ENCODE results near the gene EPHA5.

EPHA5 gene

DNA sequence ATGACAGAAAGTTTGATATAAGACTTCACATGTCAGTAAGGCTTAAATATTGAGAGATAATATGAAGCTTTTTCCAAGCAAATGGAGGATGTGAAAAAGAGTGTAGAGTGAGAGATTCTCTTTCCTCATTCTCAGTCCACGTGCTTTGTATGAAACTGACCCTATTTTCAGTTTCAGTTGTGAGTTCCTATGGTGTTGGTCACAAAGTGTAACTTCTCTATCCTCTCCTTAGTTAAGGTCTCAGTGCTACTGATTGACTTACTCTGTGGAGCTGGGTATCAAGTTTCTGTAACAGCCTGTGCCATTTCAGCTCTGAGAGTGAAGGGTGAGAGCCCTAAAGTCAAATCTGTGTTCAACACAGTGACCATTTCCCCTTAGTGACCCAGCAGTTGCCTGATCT is 277.2 kb downstream of the EPHA5 start:
- TF ChIP-seq POLR2A (IDR thresholded peaks at IDR 0.05; ENCODE audit: low read depth, low read length), result no peak
- no peak for TF ChIP-seq TAF1 (IDR thresholded peaks at IDR 0.05; ENCODE audit: borderline replicate concordance, low read depth, low read length)
- TF ChIP-seq POLR2AphosphoS5 (IDR thresholded peaks at IDR 0.05; ENCODE audit: low read depth, low read length), result no peak
- no peak for FAIRE-seq
- no peak for DNase-seq (ENCODE audit: insufficient read length)

DNA sequence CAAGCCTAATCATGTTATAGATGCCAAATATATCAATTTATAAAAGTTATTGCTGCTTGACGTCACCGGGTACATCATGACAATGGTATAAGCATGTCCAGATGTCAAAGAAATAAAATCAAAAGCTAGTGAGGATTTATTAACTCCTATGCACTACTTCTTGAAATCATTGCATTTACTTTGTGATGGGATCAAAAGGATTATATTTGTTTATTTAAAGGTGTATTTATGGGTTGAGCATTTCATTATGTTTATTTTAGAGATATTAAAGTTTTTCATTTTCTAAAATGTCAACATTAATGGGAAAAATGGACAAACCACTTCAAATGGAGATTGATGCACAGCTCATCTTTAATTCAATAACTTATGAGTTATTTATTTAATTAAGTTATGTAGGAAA is 277.8 kb downstream of the EPHA5 start:
- DNase-seq (ENCODE audit: insufficient read length) (no peak), FAIRE-seq (no peak)
- no peak for TF ChIP-seq POLR2AphosphoS5 (IDR thresholded peaks at IDR 0.05; ENCODE audit: low read depth, low read length)

DNA sequence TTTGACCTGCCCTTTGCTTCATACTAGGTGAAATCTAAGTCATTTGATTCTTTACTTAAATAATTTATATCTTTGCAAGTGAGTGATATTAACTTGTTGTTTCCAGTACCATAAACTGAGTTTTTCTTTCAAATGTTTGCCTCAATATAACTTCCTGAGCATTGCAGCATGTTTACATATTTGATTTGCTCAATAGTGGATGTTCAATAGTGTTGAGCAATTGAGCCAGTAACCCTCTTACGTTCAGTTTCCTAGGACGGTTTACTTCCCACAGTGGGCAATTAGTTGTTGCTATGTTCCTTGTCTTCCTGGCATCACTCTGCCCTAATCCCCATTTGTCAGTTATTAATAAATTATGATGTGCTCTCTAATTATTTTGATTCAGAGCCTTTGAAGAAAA is 278.5 kb downstream of the EPHA5 start:
- DNase-seq (ENCODE audit: insufficient read length) (no peak), FAIRE-seq (no peak)
- TF ChIP-seq POLR2AphosphoS5 (IDR thresholded peaks at IDR 0.05; ENCODE audit: low read depth, low read length), result no peak
- TF ChIP-seq TAF1 (IDR thresholded peaks at IDR 0.05; ENCODE audit: borderline replicate concordance, low read depth, low read length), result no peak
- TF ChIP-seq POLR2A (IDR thresholded peaks at IDR 0.05; ENCODE audit: low read depth, low read length), result no peak

DNA sequence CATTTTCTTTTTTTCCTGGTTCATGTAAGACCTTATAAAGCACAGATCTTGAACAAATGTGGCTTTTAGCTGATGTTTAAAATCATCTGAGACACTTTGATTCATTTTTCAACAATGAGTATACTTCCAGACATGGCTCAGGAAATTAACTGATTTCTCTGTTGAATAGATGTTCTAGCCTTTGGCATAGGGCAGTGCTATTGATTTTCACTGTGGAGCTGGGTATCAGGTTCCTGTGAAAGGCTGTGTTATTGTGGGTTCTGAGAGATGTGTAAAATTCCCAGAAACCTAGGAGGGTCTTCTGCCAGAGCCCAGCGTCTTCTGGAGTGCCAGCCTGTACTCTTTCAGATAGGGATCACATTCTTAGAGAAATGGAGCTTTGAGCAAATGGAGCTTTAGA is 278.9 kb downstream of the EPHA5 start:
- no peak for FAIRE-seq
- DNase-seq (ENCODE audit: insufficient read length), result no peak
- TF ChIP-seq TAF1 (IDR thresholded peaks at IDR 0.05; ENCODE audit: borderline replicate concordance, low read depth, low read length) (no peak), POLR2AphosphoS5 (IDR thresholded peaks at IDR 0.05; ENCODE audit: low read depth, low read length) (no peak), POLR2A (IDR thresholded peaks at IDR 0.05; ENCODE audit: low read depth, low read length) (no peak)

DNA sequence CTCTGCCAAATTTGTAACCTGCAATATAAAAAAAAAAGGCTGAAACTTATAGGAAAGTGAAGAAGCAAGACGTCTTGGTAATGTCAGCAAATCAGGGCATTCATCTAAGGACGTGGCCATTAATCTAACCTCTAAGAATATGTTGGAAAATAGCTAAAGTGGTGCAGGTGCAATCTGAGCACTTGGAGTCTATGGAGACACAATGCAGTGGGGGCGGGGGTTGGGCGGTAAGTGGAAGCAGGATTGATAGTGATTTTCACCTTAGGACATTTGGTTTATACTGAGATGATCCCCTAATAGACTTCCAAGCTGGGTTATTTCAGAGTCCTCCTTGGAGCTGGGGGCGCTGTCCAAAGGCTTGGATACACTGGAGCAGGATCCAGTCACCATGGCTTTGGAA is 283.4 kb downstream of the EPHA5 start:
- no peak for FAIRE-seq
- TF ChIP-seq TAF1 (IDR thresholded peaks at IDR 0.05; ENCODE audit: borderline replicate concordance, low read depth, low read length) (no peak), POLR2A (IDR thresholded peaks at IDR 0.05; ENCODE audit: low read depth, low read length) (no peak), POLR2AphosphoS5 (IDR thresholded peaks at IDR 0.05; ENCODE audit: low read depth, low read length) (no peak)
- no peak for DNase-seq (ENCODE audit: insufficient read length)

DNA sequence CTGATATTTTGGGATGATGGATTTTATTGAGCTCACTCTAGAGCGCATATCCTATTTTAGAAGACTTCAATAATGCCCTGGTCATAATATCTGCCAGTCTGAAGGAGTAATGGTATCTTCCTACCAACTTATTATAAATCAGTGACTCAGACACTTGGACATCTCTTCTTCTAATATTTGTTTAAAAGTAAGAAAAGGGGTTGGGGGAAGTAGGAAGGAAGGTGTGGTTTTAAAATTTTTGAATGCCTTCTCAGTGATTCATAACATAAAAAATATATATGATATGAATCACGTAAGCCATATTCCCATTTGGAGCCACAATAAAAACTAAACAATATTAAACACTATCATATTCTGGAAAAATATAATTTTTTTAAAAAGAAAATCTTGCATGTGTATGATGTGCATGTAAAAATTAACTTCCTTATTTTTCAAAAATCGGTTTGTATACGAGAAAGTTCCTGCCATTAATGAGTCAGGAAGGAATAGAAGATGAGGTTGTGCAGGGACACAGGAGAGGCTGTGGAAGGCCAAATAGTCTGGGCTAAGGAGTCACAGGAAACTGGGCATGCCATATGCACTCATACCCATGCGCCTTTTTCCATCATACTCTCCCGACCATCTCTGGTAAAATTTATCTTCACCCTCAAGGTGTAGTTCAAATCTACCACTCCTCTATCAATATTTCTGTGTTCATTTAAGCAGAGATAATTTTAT is 286.5 kb downstream of the EPHA5 start:
- no peak for DNase-seq (ENCODE audit: insufficient read length)
- FAIRE-seq, result no peak
- TF ChIP-seq POLR2A (IDR thresholded peaks at IDR 0.05; ENCODE audit: low read depth, low read length) (no peak), TAF1 (IDR thresholded peaks at IDR 0.05; ENCODE audit: borderline replicate concordance, low read depth, low read length) (no peak), POLR2AphosphoS5 (IDR thresholded peaks at IDR 0.05; ENCODE audit: low read depth, low read length) (no peak)

DNA sequence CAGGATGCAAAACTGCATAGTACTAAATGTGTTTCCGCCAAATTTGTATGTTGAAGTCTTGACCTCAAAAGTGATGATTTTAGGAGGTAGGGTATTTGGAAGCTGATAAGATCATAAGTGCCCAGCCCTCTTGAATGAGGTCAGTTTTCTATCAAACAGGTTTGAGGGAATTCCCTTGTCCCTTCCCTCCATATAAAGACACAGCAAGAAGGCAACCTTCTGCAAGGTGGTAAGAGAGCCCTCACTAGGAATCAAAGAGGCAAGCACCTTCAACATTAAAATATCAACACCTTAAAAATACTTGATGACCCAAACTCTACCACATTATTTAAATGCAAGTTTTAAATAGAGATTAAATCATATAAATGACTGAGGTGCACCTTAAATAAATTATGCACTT is 288.6 kb downstream of the EPHA5 start:
- TF ChIP-seq POLR2A (IDR thresholded peaks at IDR 0.05; ENCODE audit: low read depth, low read length) (no peak), TAF1 (IDR thresholded peaks at IDR 0.05; ENCODE audit: borderline replicate concordance, low read depth, low read length) (no peak), POLR2AphosphoS5 (IDR thresholded peaks at IDR 0.05; ENCODE audit: low read depth, low read length) (no peak)
- no peak for FAIRE-seq
- no peak for DNase-seq (ENCODE audit: insufficient read length)

DNA sequence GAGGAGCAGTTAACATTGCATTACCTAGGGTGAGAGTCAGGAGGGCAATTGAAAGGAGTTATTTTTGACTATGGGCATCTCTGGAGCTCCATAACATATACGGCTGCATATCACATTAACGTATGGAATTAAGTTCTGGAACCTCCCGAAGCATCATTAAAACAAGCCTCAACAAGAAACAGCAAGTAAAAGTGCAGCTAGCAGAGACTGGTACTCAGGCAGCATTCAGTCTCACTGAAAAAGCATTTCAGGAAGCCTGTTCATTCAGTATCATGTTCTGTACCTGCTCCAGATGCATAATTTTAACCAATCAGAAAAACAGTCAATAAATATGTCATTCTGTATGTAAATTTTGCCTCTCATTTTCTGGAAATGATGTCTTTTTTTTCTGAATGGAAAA is 299.6 kb downstream of the EPHA5 start:
- DNase-seq (ENCODE audit: insufficient read length), result no peak
- no peak for FAIRE-seq
- TF ChIP-seq POLR2A (IDR thresholded peaks at IDR 0.05; ENCODE audit: low read depth, low read length) (no peak), TAF1 (IDR thresholded peaks at IDR 0.05; ENCODE audit: borderline replicate concordance, low read depth, low read length) (no peak), POLR2AphosphoS5 (IDR thresholded peaks at IDR 0.05; ENCODE audit: low read depth, low read length) (no peak)

DNA sequence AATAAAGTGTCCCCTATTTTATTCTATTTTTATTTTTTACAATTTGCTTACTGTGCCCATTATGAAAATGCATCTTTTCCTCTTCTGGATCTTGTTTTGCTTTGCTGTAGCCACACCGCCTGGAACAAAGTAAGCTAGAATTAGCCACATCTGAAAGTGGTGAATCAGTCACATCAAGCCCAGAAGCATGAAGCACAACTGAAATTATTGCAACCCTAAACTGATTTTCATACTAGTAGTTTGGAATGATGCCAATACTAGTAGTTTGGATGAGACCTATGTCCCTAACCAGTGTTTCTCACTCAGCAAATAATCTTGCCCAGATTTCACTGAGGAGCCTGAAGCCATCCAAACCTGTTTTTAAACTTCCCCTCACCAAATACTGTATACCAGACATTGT is 303.0 kb downstream of the EPHA5 start:
- TF ChIP-seq POLR2AphosphoS5 (IDR thresholded peaks at IDR 0.05; ENCODE audit: low read depth, low read length) (no peak), POLR2A (IDR thresholded peaks at IDR 0.05; ENCODE audit: low read depth, low read length) (no peak), TAF1 (IDR thresholded peaks at IDR 0.05; ENCODE audit: borderline replicate concordance, low read depth, low read length) (no peak)
- no peak for DNase-seq (ENCODE audit: insufficient read length)
- FAIRE-seq, result no peak

DNA sequence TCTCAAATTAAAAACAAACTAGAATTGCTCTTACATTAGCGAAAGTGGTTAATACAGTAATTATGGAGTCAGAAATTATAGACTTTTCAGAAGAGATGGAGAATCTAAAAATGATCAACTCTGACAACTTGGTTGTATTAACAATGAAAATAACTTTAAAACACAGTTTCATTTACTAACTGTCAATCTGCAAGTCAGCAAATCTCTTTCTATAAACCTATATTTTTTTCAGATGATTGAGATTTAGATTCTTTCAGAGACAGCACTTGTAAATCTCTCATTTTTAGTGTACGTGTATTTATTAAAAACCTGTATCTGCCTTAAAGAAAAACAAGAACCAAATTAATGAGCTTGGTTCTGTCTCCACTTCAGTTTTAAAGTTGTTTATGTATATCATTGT is 311.4 kb downstream of the EPHA5 start:
- no peak for FAIRE-seq
- DNase-seq (ENCODE audit: insufficient read length), result no peak
- TF ChIP-seq POLR2AphosphoS5 (IDR thresholded peaks at IDR 0.05; ENCODE audit: low read depth, low read length) (no peak), TAF1 (IDR thresholded peaks at IDR 0.05; ENCODE audit: borderline replicate concordance, low read depth, low read length) (no peak), POLR2A (IDR thresholded peaks at IDR 0.05; ENCODE audit: low read depth, low read length) (no peak)

DNA sequence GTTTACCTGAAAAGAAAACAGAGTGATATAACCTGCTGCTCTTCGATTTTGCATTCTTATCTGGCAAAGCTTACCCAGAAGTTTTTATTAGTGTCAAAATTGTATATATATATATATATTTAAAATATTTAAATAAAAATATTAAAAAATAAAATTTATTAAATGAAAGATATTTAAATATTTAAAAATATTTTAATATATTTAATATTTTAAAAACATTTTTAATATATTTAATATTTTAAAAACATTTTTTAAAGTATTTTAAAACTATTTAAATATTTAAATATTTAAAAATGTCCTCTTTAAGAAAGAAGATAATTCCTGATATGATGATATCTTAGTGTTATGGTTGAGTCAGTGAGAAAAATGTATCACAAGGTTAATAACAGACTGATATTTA is 317.2 kb downstream of the EPHA5 start:
- TF ChIP-seq POLR2AphosphoS5 (IDR thresholded peaks at IDR 0.05; ENCODE audit: low read depth, low read length) (no peak), TAF1 (IDR thresholded peaks at IDR 0.05; ENCODE audit: borderline replicate concordance, low read depth, low read length) (no peak)
- DNase-seq (ENCODE audit: insufficient read length) (no peak), FAIRE-seq (no peak)

DNA sequence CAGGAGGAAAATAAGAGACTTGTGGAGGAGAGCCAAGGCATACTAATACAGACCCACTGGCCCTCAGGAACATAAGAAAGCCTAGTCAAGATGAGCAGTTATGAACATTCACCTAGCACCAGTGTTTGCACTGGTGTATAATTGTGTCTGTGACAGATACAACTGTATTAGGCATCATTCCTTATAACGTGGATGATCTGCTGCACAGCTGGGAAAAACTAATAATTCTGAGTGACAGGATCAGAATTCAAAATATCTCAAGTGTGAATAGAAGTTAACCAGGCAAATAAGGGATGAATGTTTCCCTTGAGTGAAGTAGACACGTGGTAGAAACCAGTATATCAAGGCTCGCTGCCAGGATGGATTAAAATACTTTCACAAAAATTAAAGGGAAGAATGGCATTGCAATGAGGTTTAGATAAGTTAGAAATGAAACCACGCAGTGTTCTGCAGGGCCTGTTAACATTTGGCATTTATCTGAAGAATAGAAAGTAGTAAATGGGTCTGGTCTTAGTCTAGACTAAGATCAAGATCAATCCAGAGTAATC is 325.9 kb downstream of the EPHA5 start:
- DNase-seq (ENCODE audit: insufficient read length) (no peak), FAIRE-seq (no peak)
- TF ChIP-seq POLR2A (IDR thresholded peaks at IDR 0.05; ENCODE audit: low read depth, low read length) (no peak), TAF1 (IDR thresholded peaks at IDR 0.05; ENCODE audit: borderline replicate concordance, low read depth, low read length) (no peak), POLR2AphosphoS5 (IDR thresholded peaks at IDR 0.05; ENCODE audit: low read depth, low read length) (no peak)

Measured in GM12892 (cell line).